ENCODE measurements around the gene PTPRG.
A peak's percentile ranks its signal among the peaks of the same experiment; 100 is the strongest.
"Not testable (repeated sequence)": the region's sequence is repeated elsewhere in the genome, so short reads cannot be mapped to it uniquely, and the experiment has no call there.

Gene PTPRG

GRCh38 chr3:62019906-62020305 is 458.5 kb downstream of the PTPRG start:
- no peak for DNase-seq (ENCODE audit: low spot score)

GRCh38 chr3:62020706-62021105 is 459.3 kb downstream of the PTPRG start:
- DNase-seq (ENCODE audit: low spot score) = no peak

GRCh38 chr3:62022312-62022711 is 460.9 kb downstream of the PTPRG start:
- DNase-seq (ENCODE audit: low spot score) = no peak

- no peak for DNase-seq (ENCODE audit: low spot score)
Observed at GRCh38 chr3:62024882-62025281, 463.5 kb downstream of the PTPRG start.

GRCh38 chr3:62025913-62026312 is 464.5 kb downstream of the PTPRG start:
- no peak for DNase-seq (ENCODE audit: low spot score)

- DNase-seq (ENCODE audit: low spot score) = no peak
Observed at GRCh38 chr3:62027241-62027640, 465.9 kb downstream of the PTPRG start.

- no peak for DNase-seq (ENCODE audit: low spot score)
Observed at GRCh38 chr3:62027796-62028195, 466.4 kb downstream of the PTPRG start.

- DNase-seq (ENCODE audit: low spot score) = no peak
Observed at GRCh38 chr3:62028236-62028635, 466.9 kb downstream of the PTPRG start.

GRCh38 chr3:62032738-62033137 is 471.4 kb downstream of the PTPRG start:
- DNase-seq (ENCODE audit: low spot score) = no peak

GRCh38 chr3:62035402-62036057 is 474.2 kb downstream of the PTPRG start:
- no peak for DNase-seq (ENCODE audit: low spot score)

- no peak for DNase-seq (ENCODE audit: low spot score)
Observed at GRCh38 chr3:62036726-62037125, 475.4 kb downstream of the PTPRG start.

GRCh38 chr3:62038798-62039197 is 477.4 kb downstream of the PTPRG start:
- not testable (repeated sequence) for DNase-seq (ENCODE audit: low spot score)

- DNase-seq (ENCODE audit: low spot score) = no peak
Observed at GRCh38 chr3:62039586-62039985, 478.2 kb downstream of the PTPRG start.

- no peak for DNase-seq (ENCODE audit: low spot score)
Observed at GRCh38 chr3:62041681-62042080, 480.3 kb downstream of the PTPRG start.

GRCh38 chr3:62044874-62045411 is 483.6 kb downstream of the PTPRG start:
- no peak for DNase-seq (ENCODE audit: low spot score)

GRCh38 chr3:62046326-62046725 is 485.0 kb downstream of the PTPRG start:
- DNase-seq (ENCODE audit: low spot score) = no peak

GRCh38 chr3:62048577-62048976 is 487.2 kb downstream of the PTPRG start:
- DNase-seq (ENCODE audit: low spot score) = no peak

GRCh38 chr3:62049033-62049432 is 487.7 kb downstream of the PTPRG start:
- DNase-seq (ENCODE audit: low spot score) = no peak

GRCh38 chr3:62051506-62051905 is 490.1 kb downstream of the PTPRG start:
- peak; percentile 63 for DNase-seq (ENCODE audit: low spot score)

GRCh38 chr3:62052331-62052730 is 491.0 kb downstream of the PTPRG start:
- DNase-seq (ENCODE audit: low spot score) = no peak

GRCh38 chr3:62056658-62057057 is 495.3 kb downstream of the PTPRG start:
- DNase-seq (ENCODE audit: low spot score) = no peak

GRCh38 chr3:62057339-62058047 is 496.1 kb downstream of the PTPRG start:
- DNase-seq (ENCODE audit: low spot score) = no peak

- DNase-seq (ENCODE audit: low spot score) = no peak
Observed at GRCh38 chr3:62065985-62066693, 504.8 kb downstream of the PTPRG start.

Measured in D341Med (cell line).